Right atrium auricular region (tissue), 2 donors: ENCODE data around the gene NUDT21. TPM values are rescaled to one million over a fixed set of nuclear protein-coding genes. Genes with fewer than 3 reads are reported as not detected.

Experiments
- DNase-seq: peaks from one replicate; pipeline ENCODE4 v3.0.0-alpha.2; 2019; ENCODE audit warnings: low spot score
- H3K27ac ChIP-seq, 2 donors: fragments of 200-600 bp; sonication (generic); 1 replicate in 1 of 2; 2 replicates in 1 of 2; pipeline ENCODE4 v1.5.1; 2016 to 2019
- H3K27me3 ChIP-seq, 2 donors: fragments of 200-600 bp; sonication (generic); one replicate each; pipeline versions ENCODE4 v1.5.1 to v1.6.0; 2017 to 2019
- H3K36me3 ChIP-seq: fragments of 200-600 bp; sonication (generic); one replicate; pipeline ENCODE4 v1.5.1; 2016
- H3K4me1 ChIP-seq, 2 donors: fragments of 200-600 bp; sonication (generic); one replicate each; pipeline versions ENCODE4 v1.5.1 to v1.6.0; 2017 to 2019
- H3K4me3 ChIP-seq, 2 donors: fragments of 200-600 bp; sonication (generic); 1 replicate in 1 of 2; 2 replicates in 1 of 2; pipeline ENCODE4 v1.5.1; 2017 to 2019; ENCODE audit warnings: mild to moderate bottlenecking in 1 of 2, moderate library complexity in 1 of 2
- H3K9me3 ChIP-seq, 2 donors: fragments of 200-600 bp; sonication (generic); one replicate each; pipeline ENCODE4 v1.5.1; 2019
- total RNA-seq, 2 donors: library from RNA; depleted of rRNA; stranded (reverse); fragments of >200 nt; gene quantifications; one replicate each; pipeline ENCODE4 v1.1.0, GENCODE V29; 2016
- TF ChIP-seq, protein P1 (sequence below), 2 donors: fragments of 200-600 bp; sonication (generic); IDR thresholded peaks; one replicate each; pipeline ENCODE4 v1.5.1; 2019; ENCODE audit warnings: antibody characterized with exemption in 2 of 2

NUDT21 gene
- total RNA-seq, 2 donors from 2014 or later, result 37.0 to 43.7 TPM

DNA sequence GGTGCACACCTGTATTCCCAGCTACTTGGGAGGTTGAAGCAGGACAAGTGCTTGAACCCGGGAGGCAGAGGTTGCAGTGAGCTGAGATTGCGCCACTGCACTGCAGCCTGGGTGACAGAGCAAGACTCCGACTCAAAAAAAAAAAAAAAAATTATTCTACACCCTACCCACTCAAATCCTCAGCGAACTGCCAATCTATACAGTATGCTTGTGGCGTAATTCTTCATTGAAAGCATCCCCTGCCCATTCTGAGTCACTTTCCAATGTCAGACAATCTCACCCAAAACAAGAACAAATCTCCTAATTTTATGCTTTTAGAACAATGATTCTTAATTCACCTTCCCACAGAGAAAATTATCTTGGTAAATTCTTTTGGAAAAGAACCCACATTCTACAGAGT lies 37.8 kb downstream of the NUDT21 start:
- H3K27ac ChIP-seq, result no peak overlapping the region
- no peaks in the 10 kb centered on the region for H3K27me3 ChIP-seq
- H3K9me3 ChIP-seq, result no peaks in the 10 kb centered on the region
- H3K4me1 ChIP-seq, result peaks cover 0 to 16% of the 10 kb centered on the region in 2 donors
- peaks cover 39% of the 10 kb centered on the region for H3K36me3 ChIP-seq
- DNase-seq, result no peak
- H3K4me3 ChIP-seq, result no peak overlapping the region
- TF ChIP-seq, protein P1, sequence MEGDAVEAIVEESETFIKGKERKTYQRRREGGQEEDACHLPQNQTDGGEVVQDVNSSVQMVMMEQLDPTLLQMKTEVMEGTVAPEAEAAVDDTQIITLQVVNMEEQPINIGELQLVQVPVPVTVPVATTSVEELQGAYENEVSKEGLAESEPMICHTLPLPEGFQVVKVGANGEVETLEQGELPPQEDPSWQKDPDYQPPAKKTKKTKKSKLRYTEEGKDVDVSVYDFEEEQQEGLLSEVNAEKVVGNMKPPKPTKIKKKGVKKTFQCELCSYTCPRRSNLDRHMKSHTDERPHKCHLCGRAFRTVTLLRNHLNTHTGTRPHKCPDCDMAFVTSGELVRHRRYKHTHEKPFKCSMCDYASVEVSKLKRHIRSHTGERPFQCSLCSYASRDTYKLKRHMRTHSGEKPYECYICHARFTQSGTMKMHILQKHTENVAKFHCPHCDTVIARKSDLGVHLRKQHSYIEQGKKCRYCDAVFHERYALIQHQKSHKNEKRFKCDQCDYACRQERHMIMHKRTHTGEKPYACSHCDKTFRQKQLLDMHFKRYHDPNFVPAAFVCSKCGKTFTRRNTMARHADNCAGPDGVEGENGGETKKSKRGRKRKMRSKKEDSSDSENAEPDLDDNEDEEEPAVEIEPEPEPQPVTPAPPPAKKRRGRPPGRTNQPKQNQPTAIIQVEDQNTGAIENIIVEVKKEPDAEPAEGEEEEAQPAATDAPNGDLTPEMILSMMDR (IDR thresholded peaks at IDR 0.05), result no peak

DNA sequence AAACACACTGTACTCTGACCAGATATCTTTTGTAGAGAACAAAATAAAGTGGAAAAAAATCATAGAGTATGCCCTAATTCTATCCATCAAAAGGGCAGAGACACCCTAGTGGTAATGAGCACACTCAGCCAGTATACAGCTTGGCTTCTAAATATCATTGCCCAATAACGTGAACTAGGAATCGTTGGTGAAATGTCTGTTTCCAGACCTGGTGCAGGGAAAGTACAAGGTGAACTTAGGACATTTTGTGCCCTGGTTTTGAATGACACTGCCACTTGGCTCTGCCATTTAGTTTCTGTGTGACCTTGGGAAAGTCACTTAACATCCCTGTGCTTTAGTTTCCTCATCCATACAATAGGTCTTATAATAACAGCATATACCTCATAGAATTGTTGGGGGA lies 39.5 kb downstream of the NUDT21 start:
- no peak overlapping the region for H3K4me3 ChIP-seq
- peaks cover 50% of the 10 kb centered on the region for H3K36me3 ChIP-seq
- peaks cover 0 to 16% of the 10 kb centered on the region in 2 donors for H3K4me1 ChIP-seq
- DNase-seq, result no peak
- H3K9me3 ChIP-seq, result no peaks in the 10 kb centered on the region
- H3K27me3 ChIP-seq, result no peaks in the 10 kb centered on the region
- H3K27ac ChIP-seq, result no peak overlapping the region
- TF ChIP-seq, protein P1 (IDR thresholded peaks at IDR 0.05), result no peak

GRCh38 chr16:56411123-56411522 lies 40.0 kb downstream of the NUDT21 start:
- H3K4me3 ChIP-seq, result no peak overlapping the region
- peaks cover 50% of the 10 kb centered on the region for H3K36me3 ChIP-seq
- TF ChIP-seq, protein P1 (IDR thresholded peaks at IDR 0.05), result no peak
- H3K9me3 ChIP-seq, result no peaks in the 10 kb centered on the region
- peaks cover 0 to 16% of the 10 kb centered on the region in 2 donors for H3K4me1 ChIP-seq
- no peaks in the 10 kb centered on the region for H3K27me3 ChIP-seq
- no peak overlapping the region for H3K27ac ChIP-seq
- no peak for DNase-seq

GRCh38 chr16:56409195-56409594 lies 41.9 kb downstream of the NUDT21 start:
- no peaks in the 10 kb centered on the region for H3K9me3 ChIP-seq
- no peak for DNase-seq
- peaks cover 60% of the 10 kb centered on the region for H3K36me3 ChIP-seq
- H3K27me3 ChIP-seq, result no peaks in the 10 kb centered on the region
- TF ChIP-seq, protein P1 (IDR thresholded peaks at IDR 0.05), result no peak
- H3K27ac ChIP-seq, result no peak overlapping the region
- no peak overlapping the region for H3K4me3 ChIP-seq
- peaks cover 0 to under 1% of the 10 kb centered on the region in 2 donors for H3K4me1 ChIP-seq

GRCh38 chr16:56408379-56409098 lies 42.6 kb downstream of the NUDT21 start:
- DNase-seq, result no peak
- no peaks in the 10 kb centered on the region for H3K27me3 ChIP-seq
- H3K4me1 ChIP-seq, result no peaks in the 10 kb centered on the region
- TF ChIP-seq, protein P1 (IDR thresholded peaks at IDR 0.05), result no peak
- no peak overlapping the region for H3K27ac ChIP-seq
- H3K36me3 ChIP-seq, result peaks cover 64% of the 10 kb centered on the region
- no peaks in the 10 kb centered on the region for H3K9me3 ChIP-seq
- no peak overlapping the region for H3K4me3 ChIP-seq
